PFSK-1 (cell line): Measurements from ENCODE around the gene RNF224.

ENCODE experiments used
- FOXP2 ChIP-seq: optimal IDR thresholded peaks from 2 replicates; pipeline ENCODE3; 2011; ENCODE audit warnings: borderline replicate concordance, control low read depth, inconsistent platforms; ENCODE audit not compliant: insufficient read depth; ENCODE audit errors: extremely low read length, extremely low read depth
- POLR2AphosphoS5 ChIP-seq: IDR thresholded peaks from 2 replicates; pipeline ENCODE4 v1.6.1; 2012; ENCODE audit warnings: low read depth, mild to moderate bottlenecking, control low read depth, low read length, moderate library complexity
- SIN3A ChIP-seq: IDR thresholded peaks from 2 replicates; pipeline ENCODE4 v1.6.1; 2012; ENCODE audit warnings: mild to moderate bottlenecking, low read length, moderate library complexity, borderline replicate concordance; ENCODE audit not compliant: insufficient read depth
- TAF1 ChIP-seq: IDR thresholded peaks from 2 replicates; pipeline ENCODE4 v1.6.1; 2012; ENCODE audit warnings: low read length, control low read depth, borderline replicate concordance; ENCODE audit not compliant: insufficient read depth
- TF ChIP-seq, protein P1 (sequence below), 2 experiments: IDR thresholded peaks; 2 replicates each; pipeline versions ENCODE4 v1.6.1 to v1.8.0; 2011 to 2012; ENCODE audit warnings: low read depth in 2 of 2, low read length in 2 of 2, control low read depth in 1 of 2, inconsistent platforms in 1 of 2, mild to moderate bottlenecking in 1 of 2, moderate library complexity in 1 of 2; ENCODE audit not compliant: insufficient read depth in 1 of 2

RNF224 gene

DNA sequence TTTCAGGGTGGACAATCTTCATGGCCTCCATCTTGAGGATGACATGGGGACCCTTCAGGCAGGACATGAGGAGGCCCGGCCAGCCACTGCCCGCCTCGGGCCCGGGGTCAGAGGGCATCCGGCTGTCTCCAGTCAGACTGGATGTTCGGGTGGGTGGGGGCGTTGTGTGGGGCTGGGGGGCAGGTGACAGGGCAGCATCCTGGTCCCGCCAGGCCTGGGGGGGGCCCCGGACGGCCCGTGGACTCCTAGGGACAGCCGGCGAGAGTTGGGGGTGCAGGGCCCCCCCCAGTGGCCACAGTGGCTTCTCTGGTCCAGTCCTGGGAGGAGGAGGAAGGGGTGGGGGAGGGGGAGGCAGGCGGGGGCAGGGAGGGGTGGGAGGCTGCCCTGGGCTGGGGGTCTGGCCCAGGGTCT lies 6.2 kb upstream of the RNF224 start:
- TF ChIP-seq SIN3A, result no peak

DNA sequence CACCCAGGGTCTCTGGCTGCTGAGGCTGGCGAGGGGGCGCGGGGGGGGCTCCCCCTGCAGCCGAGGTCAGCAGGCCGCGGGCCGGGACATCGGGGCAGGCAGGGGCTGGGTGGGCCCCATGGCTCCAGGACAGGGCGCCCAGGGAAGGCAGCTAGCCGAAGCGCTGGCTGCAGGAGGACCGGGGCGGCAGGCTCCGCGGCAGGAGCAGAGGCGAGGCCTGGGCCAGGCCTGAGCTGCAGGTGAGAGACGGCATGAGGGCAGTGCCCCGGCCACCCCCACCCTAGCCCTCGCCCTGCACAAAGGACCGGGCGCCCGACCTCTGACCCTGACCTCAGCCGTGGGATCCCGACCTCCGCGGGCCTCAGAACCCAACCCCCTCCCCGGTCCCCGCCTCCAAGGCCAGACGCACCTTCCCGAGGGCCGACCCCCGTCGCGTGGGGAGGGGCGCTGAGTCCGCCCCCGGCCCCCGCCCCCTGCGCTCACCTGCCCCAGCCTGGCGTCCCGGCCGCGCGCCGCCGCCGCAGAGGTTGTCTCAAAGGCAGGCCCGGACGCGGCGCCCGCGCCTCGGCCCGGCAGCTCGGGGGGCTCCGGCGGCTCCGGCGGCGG lies 5.7 kb upstream of the RNF224 start:
- no peak for TF ChIP-seq FOXP2
- TF ChIP-seq, protein P1, sequence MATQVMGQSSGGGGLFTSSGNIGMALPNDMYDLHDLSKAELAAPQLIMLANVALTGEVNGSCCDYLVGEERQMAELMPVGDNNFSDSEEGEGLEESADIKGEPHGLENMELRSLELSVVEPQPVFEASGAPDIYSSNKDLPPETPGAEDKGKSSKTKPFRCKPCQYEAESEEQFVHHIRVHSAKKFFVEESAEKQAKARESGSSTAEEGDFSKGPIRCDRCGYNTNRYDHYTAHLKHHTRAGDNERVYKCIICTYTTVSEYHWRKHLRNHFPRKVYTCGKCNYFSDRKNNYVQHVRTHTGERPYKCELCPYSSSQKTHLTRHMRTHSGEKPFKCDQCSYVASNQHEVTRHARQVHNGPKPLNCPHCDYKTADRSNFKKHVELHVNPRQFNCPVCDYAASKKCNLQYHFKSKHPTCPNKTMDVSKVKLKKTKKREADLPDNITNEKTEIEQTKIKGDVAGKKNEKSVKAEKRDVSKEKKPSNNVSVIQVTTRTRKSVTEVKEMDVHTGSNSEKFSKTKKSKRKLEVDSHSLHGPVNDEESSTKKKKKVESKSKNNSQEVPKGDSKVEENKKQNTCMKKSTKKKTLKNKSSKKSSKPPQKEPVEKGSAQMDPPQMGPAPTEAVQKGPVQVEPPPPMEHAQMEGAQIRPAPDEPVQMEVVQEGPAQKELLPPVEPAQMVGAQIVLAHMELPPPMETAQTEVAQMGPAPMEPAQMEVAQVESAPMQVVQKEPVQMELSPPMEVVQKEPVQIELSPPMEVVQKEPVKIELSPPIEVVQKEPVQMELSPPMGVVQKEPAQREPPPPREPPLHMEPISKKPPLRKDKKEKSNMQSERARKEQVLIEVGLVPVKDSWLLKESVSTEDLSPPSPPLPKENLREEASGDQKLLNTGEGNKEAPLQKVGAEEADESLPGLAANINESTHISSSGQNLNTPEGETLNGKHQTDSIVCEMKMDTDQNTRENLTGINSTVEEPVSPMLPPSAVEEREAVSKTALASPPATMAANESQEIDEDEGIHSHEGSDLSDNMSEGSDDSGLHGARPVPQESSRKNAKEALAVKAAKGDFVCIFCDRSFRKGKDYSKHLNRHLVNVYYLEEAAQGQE (IDR thresholded peaks at IDR 0.05; ENCODE audit: insufficient read depth in 1 of 2, low read depth in 2 of 2, low read length in 2 of 2), result no peak
- no peak for TF ChIP-seq POLR2AphosphoS5
- no peak for TF ChIP-seq TAF1
- TF ChIP-seq SIN3A, result no peak

DNA sequence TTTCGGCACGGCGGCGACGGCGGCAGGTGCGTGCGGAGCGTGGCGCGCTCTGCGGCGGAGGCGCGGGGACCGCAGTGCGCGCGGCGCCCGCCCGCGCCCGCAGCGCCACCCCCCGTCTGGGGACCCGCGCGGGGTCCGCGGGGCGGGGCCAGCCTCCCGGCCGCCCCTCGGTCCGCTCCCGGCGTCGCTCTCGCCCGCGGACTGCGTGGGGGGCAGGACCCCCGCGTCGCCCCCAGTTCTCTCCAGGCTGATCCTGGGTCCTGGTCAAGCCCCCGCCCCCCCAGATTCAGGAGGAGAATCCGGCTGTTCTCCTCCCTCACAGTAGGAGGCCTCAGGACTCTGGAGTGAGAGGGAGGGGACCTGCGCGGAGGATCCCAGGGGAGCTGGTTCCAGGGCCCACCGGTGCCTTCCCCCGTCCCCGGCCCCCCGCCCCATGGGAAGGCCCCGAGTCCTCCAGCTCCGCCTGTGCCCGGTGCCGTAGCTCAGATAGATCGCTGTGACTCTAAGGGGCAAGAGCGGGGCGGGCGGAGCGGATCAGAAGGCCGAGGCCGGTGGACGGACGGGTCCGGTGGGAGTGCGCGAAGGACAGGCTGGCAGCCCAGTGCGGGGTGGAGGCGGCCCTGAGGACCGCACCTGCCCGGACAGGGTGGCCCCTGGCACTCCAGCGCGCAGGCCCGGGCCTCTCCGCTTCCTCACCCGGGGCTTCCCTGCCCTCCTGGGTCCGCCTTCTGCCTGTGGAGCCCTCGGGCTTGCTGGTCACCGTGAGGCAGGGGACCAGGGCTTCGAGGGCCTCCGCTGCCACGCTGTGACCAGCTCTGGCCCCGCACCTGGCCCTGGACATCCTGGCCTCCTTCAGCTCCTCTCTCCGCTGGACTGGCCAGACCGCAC lies 4.9 kb upstream of the RNF224 start, which contains the start of gene RNF208:
Gene RNF208, minus strand, starts transcription at position 51 of the 888 bp plus-strand sequence. CDS start 1,028 bp downstream, outside the sequence.
- TF ChIP-seq, protein P1 (IDR thresholded peaks at IDR 0.05; ENCODE audit: insufficient read depth in 1 of 2, low read depth in 2 of 2, low read length in 2 of 2), result no peak
- TF ChIP-seq SIN3A, result no peak
- TF ChIP-seq FOXP2, result no peak
- no peak for TF ChIP-seq POLR2AphosphoS5
- TF ChIP-seq TAF1, result no peak

DNA sequence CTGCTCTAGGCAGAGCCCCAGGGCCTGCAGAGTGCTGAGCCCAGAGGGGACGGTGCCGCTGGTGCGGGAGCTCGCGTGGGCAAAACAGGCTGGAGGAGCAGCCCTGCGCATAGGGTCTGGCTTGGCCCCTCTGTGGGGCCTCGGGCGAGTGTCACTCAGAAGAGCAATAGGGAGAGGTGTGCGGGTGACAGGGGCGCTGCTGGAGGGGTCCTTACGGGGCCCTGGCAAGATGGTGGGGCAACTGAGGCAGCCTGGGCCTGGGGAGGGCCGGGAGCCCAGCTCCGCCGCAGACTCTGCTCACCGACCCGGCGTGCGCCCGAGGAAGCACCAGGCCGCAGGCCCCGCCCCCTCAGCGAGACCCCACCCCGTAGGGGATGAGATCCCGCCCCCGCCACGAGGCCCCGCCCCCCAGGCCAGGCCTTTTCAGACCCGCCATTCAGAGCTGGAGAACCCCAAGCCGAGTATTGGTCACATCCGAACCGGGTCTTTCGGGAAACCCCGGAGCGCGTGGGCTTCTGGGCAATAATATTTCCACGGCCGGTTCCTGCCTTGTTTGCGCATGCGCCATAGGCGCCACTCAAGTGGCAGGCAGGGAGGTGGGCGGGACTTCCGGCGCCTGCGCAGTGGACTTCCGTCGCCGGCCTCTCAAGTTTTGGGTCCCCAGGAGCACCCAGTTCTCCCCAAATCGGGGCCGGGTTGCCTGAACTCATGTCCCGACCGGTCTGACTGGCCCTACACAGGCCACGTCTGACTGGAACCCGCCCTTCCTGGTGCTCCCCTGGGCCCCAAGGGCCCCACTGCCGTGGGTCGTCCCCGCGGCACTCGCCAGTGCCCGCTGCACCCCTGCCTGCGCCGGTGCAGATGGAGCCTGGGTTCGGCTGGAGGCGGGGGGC lies 4.0 kb upstream of the RNF224 start:
- TF ChIP-seq POLR2AphosphoS5 (peak; percentile 89), TAF1 (peak; percentile 55; the same call in 1 of the 2 replicates)
- TF ChIP-seq, protein P1 (IDR thresholded peaks at IDR 0.05; ENCODE audit: insufficient read depth in 1 of 2, low read depth in 2 of 2, low read length in 2 of 2), result no peak
